K562 (cell line): ENCODE data around the gene BLVRA. TPM values are rescaled to one million over a fixed set of nuclear protein-coding genes. Genes with fewer than 3 reads are reported as not detected.

Experiments
- DPF2 ChIP-seq: fragments of 450-650 bp; IDR thresholded peaks from 2 replicates; pipeline ENCODE4 v1.6.1; 2016
- HDAC2 ChIP-seq: fragments of 450-650 bp; IDR thresholded peaks from 2 replicates; pipeline ENCODE4 v1.6.1; 2016; ENCODE audit warnings: mild to moderate bottlenecking
- JUND ChIP-seq, 2 experiments: IDR thresholded peaks; 2 replicates in 1 of 2; 3 replicates in 1 of 2; pipeline ENCODE4 v1.6.1; 2011; ENCODE audit warnings: borderline replicate concordance in 2 of 2, low read depth in 2 of 2, low read length in 2 of 2, improper control_type of control experiment in 1 of 2, missing biosample characterization in 1 of 2, missing genetic modification characterization in 1 of 2, missing genetic modification reagents in 1 of 2
- KLF1 ChIP-seq: fragments of 450-650 bp; IDR thresholded peaks from 2 replicates; pipeline ENCODE4 v1.6.1; 2016; ENCODE audit warnings: missing genetic modification characterization, missing compliant biosample characterization
- L3MBTL2 ChIP-seq: fragments of 450-650 bp; IDR thresholded peaks from 2 replicates; pipeline ENCODE4 v1.6.1; 2016; ENCODE audit warnings: mild to moderate bottlenecking, moderate library complexity
- MEF2A ChIP-seq: IDR thresholded peaks from 2 replicates; pipeline ENCODE4 v1.6.1; 2011; ENCODE audit warnings: low read depth, mild to moderate bottlenecking, low read length, moderate library complexity; ENCODE audit not compliant: control insufficient read depth
- MYC ChIP-seq, 2 experiments: fragments of 250-450 bp in 1 of 2; sonication (Bioruptor Pico) in 1 of 2; IDR thresholded peaks; 2 replicates each; pipeline versions ENCODE4 v1.5.1 to v1.6.1; 2012 to 2021; ENCODE audit warnings: low read depth in 2 of 2, borderline replicate concordance in 1 of 2, improper control_type of control experiment in 1 of 2, low read length in 1 of 2, mild to moderate bottlenecking in 1 of 2, moderate library complexity in 1 of 2
- NCOA1 ChIP-seq: fragments of 450-650 bp; IDR thresholded peaks from 2 replicates; pipeline ENCODE4 v1.6.1; 2016; ENCODE audit warnings: low read depth
- ZNF778 ChIP-seq: fragments of 450-650 bp; formaldehyde crosslinking; IDR thresholded peaks from 2 replicates; pipeline ENCODE4 v1.4.0; 2020; ENCODE audit warnings: mild to moderate bottlenecking, moderate library complexity
- polyA plus RNA-seq, 8 experiments: library from polyadenylated mRNA; depleted of rRNA in 4 of 8; stranded (reverse) in 5 of 8; unstranded in 3 of 8; fragments of >200 nt; fragmentation: Nextera tagmentation in 2 of 8; fragmentation: Illumina TruSeq in 1 of 8; extraction: Ambion mirVana in 2 of 8; extraction: Trizol in 1 of 8; gene quantifications; 2 replicates each; pipeline versions ENCODE4 v1.2.1 to v1.2.3, GENCODE V29; 2011 to 2014; ENCODE audit warnings: inconsistent platforms in 1 of 8, missing spikeins in 1 of 8
- total RNA-seq, 7 experiments: library from RNA; depleted of rRNA in 6 of 7; stranded (reverse); fragments of >200 nt in 6 of 7; fragmentation: Illumina TruSeq in 2 of 7; extraction: Trizol in 2 of 7; gene quantifications; 2 replicates each; pipeline versions ENCODE4 v1.2.1 to v1.2.3, GENCODE V29; 2011 to 2021; ENCODE audit warnings: low replicate concordance in 1 of 7
- TF ChIP-seq, protein P1 (sequence below): sonication (generic); formaldehyde crosslinking; IDR thresholded peaks from 2 replicates; pipeline ENCODE4 v1.8.0; 2022; ENCODE audit warnings: mild to moderate bottlenecking, missing genetic modification reagents
- TF ChIP-seq, protein P2 (sequence below): fragments of 250-450 bp; sonication (Bioruptor Pico); IDR thresholded peaks from 2 replicates; pipeline ENCODE4 v1.8.0; 2021; ENCODE audit warnings: borderline replicate concordance, mild to moderate bottlenecking, moderate library complexity; ENCODE audit not compliant: poor library complexity, severe bottlenecking
- TF ChIP-seq, protein P3 (sequence below), 2 experiments: fragments of 450-650 bp in 1 of 2; sonication (generic) in 1 of 2; formaldehyde crosslinking in 1 of 2; IDR thresholded peaks in 1 of 2; conservative IDR thresholded peaks in 1 of 2; 2 replicates each; pipeline versions ENCODE4 v1.6.1 to v1.8.1; 2016 to 2023; ENCODE audit warnings: mild to moderate bottlenecking in 2 of 2, moderate library complexity in 2 of 2, inconsistent platforms in 1 of 2, missing genetic modification reagents in 1 of 2
- TF ChIP-seq, protein P4 (sequence below): sonication (generic); formaldehyde crosslinking; IDR thresholded peaks from 2 replicates; pipeline ENCODE4 v1.9.0; 2022; ENCODE audit warnings: mild to moderate bottlenecking, missing genetic modification reagents

The BLVRA gene
- total and polyA plus RNA-seq, 9 of the 15 experiments (the other 6 are each of a cell fraction or from before 2014, with no cell fraction given): 48.5 to 147 (median 61.5) TPM

DNA sequence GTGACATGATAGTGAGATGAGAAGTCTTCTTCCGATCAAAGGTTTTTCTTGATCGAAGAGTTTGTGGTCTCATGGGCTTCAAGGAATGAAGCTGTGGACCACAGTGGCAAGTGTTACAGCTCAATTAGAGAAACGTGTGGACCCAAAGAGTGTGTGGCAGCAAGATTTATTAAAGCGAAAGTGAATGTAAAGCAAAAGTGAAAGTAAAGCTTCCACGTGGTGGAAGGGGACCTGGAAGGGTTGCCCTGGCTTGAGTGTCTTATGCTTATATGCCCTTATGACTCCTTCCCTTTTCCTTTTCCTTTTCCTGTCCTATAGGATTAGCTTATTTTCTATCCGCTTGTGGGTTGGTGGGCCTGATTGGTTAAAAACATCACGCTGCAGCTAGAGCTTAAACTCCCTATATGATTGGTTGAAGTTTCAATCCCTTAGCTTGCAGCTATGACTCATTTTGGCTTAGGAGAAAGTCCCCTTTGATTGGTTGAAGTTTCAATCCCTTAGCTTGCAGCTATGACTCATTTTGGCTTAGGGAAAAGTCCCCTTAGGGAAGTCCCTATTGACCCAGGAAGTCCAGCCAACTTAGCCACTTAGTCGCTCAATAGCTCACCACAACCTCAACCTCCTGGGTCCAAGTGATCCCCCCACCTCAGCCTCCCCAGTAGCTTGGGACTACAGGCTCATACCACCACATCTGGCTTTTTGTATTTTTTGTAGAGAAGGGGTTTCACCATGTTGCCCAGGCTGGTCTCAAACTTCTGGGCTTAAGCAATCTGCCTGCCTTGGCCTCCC is 76.2 kb downstream of the BLVRA start (continued):
- TF ChIP-seq, protein P1, sequence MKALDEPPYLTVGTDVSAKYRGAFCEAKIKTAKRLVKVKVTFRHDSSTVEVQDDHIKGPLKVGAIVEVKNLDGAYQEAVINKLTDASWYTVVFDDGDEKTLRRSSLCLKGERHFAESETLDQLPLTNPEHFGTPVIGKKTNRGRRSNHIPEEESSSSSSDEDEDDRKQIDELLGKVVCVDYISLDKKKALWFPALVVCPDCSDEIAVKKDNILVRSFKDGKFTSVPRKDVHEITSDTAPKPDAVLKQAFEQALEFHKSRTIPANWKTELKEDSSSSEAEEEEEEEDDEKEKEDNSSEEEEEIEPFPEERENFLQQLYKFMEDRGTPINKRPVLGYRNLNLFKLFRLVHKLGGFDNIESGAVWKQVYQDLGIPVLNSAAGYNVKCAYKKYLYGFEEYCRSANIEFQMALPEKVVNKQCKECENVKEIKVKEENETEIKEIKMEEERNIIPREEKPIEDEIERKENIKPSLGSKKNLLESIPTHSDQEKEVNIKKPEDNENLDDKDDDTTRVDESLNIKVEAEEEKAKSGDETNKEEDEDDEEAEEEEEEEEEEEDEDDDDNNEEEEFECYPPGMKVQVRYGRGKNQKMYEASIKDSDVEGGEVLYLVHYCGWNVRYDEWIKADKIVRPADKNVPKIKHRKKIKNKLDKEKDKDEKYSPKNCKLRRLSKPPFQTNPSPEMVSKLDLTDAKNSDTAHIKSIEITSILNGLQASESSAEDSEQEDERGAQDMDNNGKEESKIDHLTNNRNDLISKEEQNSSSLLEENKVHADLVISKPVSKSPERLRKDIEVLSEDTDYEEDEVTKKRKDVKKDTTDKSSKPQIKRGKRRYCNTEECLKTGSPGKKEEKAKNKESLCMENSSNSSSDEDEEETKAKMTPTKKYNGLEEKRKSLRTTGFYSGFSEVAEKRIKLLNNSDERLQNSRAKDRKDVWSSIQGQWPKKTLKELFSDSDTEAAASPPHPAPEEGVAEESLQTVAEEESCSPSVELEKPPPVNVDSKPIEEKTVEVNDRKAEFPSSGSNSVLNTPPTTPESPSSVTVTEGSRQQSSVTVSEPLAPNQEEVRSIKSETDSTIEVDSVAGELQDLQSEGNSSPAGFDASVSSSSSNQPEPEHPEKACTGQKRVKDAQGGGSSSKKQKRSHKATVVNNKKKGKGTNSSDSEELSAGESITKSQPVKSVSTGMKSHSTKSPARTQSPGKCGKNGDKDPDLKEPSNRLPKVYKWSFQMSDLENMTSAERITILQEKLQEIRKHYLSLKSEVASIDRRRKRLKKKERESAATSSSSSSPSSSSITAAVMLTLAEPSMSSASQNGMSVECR (CRISPR knock-in tag): peak; percentile 52; the same call in 1 of the 2 replicates
- TF ChIP-seq, protein P2, sequence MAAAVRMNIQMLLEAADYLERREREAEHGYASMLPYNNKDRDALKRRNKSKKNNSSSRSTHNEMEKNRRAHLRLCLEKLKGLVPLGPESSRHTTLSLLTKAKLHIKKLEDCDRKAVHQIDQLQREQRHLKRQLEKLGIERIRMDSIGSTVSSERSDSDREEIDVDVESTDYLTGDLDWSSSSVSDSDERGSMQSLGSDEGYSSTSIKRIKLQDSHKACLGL (CRISPR knock-in tag): peak; percentile 52
- TF ChIP-seq MEF2A (no peak), MYC (IDR thresholded peaks at IDR 0.05; ENCODE audit: low read depth, low read length) (peak; percentile 81), MYC (CRISPR knock-in tag; IDR thresholded peaks at IDR 0.05; ENCODE audit: borderline replicate concordance, low read depth) (no peak), L3MBTL2 (peak; percentile 40; the same call in 1 of the 2 replicates), HDAC2 (peak; percentile 35; the same call in 1 of the 2 replicates), KLF1 (tag) (no peak), NCOA1 (peak; percentile 72; the same call in 1 of the 2 replicates), ZNF778 (no peak), DPF2 (0 out of 2 replicates have a peak, but pooled peaks have one; percentile 19), JUND (IDR thresholded peaks at IDR 0.05; ENCODE audit: borderline replicate concordance, low read depth, low read length) (peak; percentile 56; the same call in 1 of the 2 replicates), JUND (tag; IDR thresholded peaks at IDR 0.05; ENCODE audit: borderline replicate concordance, low read depth, low read length) (peak; percentile 70; the same call in 2 of the 3 replicates)
- TF ChIP-seq, protein P3, sequence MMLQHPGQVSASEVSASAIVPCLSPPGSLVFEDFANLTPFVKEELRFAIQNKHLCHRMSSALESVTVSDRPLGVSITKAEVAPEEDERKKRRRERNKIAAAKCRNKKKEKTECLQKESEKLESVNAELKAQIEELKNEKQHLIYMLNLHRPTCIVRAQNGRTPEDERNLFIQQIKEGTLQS (IDR thresholded peaks at IDR 0.05): peak; percentile 91
- TF ChIP-seq, protein P3 (CRISPR knock-in tag; conservative IDR thresholded peaks at IDR 0.05): peak; percentile 67; the same call in 1 of the 2 replicates
- TF ChIP-seq, protein P4, sequence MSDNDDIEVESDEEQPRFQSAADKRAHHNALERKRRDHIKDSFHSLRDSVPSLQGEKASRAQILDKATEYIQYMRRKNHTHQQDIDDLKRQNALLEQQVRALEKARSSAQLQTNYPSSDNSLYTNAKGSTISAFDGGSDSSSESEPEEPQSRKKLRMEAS (CRISPR knock-in tag): peak; percentile 43; the same call in 1 of the 2 replicates
